Testis (tissue), 2 donors: ENCODE measurements around the gene KAT6B.

ENCODE experiments used
- POLR2A ChIP-seq: fragments of 450-650 bp; IDR thresholded peaks from one replicate; pipeline ENCODE4 v1.6.1; 2017; ENCODE audit warnings: antibody characterized with exemption, mild to moderate bottlenecking, moderate library complexity
- TF ChIP-seq, protein P1 (sequence below), 3 experiments: fragments of 450-650 bp in 2 of 3; fragments of 200-600 bp in 1 of 3; sonication (generic) in 1 of 3; IDR thresholded peaks; one replicate each; pipeline ENCODE4 v1.5.1; 2016 to 2019; ENCODE audit warnings: antibody characterized with exemption in 3 of 3, mild to moderate bottlenecking in 2 of 3, moderate library complexity in 1 of 3

DNA sequence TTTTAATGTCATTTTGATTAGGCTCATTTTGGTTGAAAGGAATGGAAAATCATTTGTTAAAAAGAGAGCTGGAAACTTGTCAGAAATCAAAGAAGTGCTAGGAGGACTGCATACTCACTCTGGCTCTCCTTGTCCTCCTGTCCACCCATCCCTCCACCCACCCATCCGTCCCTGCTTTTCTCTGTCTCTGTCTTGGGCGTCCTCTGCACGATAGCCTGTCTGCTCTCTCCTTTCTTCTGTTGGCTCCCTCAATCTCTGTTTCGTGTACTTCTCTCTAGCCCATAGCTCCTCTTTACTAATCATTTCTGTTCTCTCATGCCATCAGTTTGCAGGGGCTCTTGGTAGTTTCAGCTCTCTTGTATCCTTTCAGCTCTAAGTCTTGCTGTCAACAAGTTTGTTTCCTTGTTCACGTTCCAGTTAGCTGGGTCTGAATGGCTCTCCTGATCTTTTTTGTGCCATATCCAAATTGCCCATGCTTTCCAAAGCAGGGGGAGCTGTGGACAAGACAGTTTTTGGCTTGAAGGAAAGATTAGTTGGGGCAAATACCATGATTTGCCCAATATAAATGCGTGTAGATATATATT lies 75.6 kb downstream of the KAT6B start:
- no peak for TF ChIP-seq POLR2A
- TF ChIP-seq, protein P1, sequence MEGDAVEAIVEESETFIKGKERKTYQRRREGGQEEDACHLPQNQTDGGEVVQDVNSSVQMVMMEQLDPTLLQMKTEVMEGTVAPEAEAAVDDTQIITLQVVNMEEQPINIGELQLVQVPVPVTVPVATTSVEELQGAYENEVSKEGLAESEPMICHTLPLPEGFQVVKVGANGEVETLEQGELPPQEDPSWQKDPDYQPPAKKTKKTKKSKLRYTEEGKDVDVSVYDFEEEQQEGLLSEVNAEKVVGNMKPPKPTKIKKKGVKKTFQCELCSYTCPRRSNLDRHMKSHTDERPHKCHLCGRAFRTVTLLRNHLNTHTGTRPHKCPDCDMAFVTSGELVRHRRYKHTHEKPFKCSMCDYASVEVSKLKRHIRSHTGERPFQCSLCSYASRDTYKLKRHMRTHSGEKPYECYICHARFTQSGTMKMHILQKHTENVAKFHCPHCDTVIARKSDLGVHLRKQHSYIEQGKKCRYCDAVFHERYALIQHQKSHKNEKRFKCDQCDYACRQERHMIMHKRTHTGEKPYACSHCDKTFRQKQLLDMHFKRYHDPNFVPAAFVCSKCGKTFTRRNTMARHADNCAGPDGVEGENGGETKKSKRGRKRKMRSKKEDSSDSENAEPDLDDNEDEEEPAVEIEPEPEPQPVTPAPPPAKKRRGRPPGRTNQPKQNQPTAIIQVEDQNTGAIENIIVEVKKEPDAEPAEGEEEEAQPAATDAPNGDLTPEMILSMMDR (IDR thresholded peaks at IDR 0.05): no peak
